ENCODE results near the gene ANKS1B. TPM values are rescaled to one million over a fixed set of nuclear protein-coding genes. Genes with fewer than 3 reads are reported as not detected.

Gene ANKS1B
- total RNA-seq, 4 donors from 2014 or later, result 34.5 to 81.9 (median 71.1) TPM

- no peak for DNase-seq
- no peaks in the 10 kb centered on the region for H3K4me1 ChIP-seq
- no peaks in the 10 kb centered on the region for H3K36me3 ChIP-seq
- H3K27me3 ChIP-seq, result no peaks in the 10 kb centered on the region
- no peaks in the 10 kb centered on the region for H3K9me3 ChIP-seq
- 90 to 97% methylated on average over 2 of the region's 2 CpGs for WGBS, 2 donors
- TF ChIP-seq POLR2A (IDR thresholded peaks at IDR 0.05) (no peak), CTCF (IDR thresholded peaks at IDR 0.05) (no peak)
- H3K4me3 ChIP-seq (replicated peaks in 1 of 3), result no peak overlapping the region
- H3K27ac ChIP-seq, result no peak overlapping the region
- intact Hi-C loops (cut with DNase I), result no loop called here
These were observed 410.8 kb downstream of the ANKS1B start for GRCh38 chr12:99573980-99574379.

GRCh38 chr12:99567072-99567471 is 417.7 kb downstream of the ANKS1B start:
- TF ChIP-seq POLR2A (IDR thresholded peaks at IDR 0.05) (no peak), CTCF (IDR thresholded peaks at IDR 0.05) (no peak)
- no peak for DNase-seq
- 87% methylated on average over 2 of the region's 2 CpGs for WGBS, 2 donors
- intact Hi-C loops (cut with DNase I), result no loop called here
- H3K27ac ChIP-seq, result no peak overlapping the region
- H3K27me3 ChIP-seq, result no peaks in the 10 kb centered on the region
- no peak overlapping the region for H3K4me3 ChIP-seq (replicated peaks in 1 of 3)
- H3K4me1 ChIP-seq, result no peaks in the 10 kb centered on the region
- no peaks in the 10 kb centered on the region for H3K36me3 ChIP-seq
- H3K9me3 ChIP-seq, result no peaks in the 10 kb centered on the region

GRCh38 chr12:99558109-99558508 is 426.6 kb downstream of the ANKS1B start:
- intact Hi-C loops (cut with DNase I), result no loop called here
- H3K4me1 ChIP-seq, result no peaks in the 10 kb centered on the region
- H3K27ac ChIP-seq, result no peak overlapping the region
- TF ChIP-seq POLR2A (IDR thresholded peaks at IDR 0.05) (no peak), CTCF (IDR thresholded peaks at IDR 0.05) (no peak)
- H3K27me3 ChIP-seq, result no peaks in the 10 kb centered on the region
- DNase-seq, result no peak
- WGBS, 2 donors, result 94 to 100% methylated on average over 3 to 7 of the region's 7 CpGs
- H3K36me3 ChIP-seq, result no peaks in the 10 kb centered on the region
- H3K9me3 ChIP-seq, result no peaks in the 10 kb centered on the region
- H3K4me3 ChIP-seq (replicated peaks in 1 of 3), result no peak overlapping the region

- 75 to 91% methylated on average over 3 of the region's 3 CpGs for WGBS, 2 donors
- H3K4me3 ChIP-seq (replicated peaks in 1 of 3), result no peak overlapping the region
- H3K27me3 ChIP-seq, result no peaks in the 10 kb centered on the region
- no peak overlapping the region for H3K27ac ChIP-seq
- no peak for DNase-seq
- H3K36me3 ChIP-seq, result no peaks in the 10 kb centered on the region
- H3K9me3 ChIP-seq, result no peaks in the 10 kb centered on the region
- no peak for TF ChIP-seq CTCF (IDR thresholded peaks at IDR 0.05)
- TF ChIP-seq POLR2A (IDR thresholded peaks at IDR 0.05), result no peak
- intact Hi-C loops (cut with DNase I), result no loop called here
- H3K4me1 ChIP-seq, result no peaks in the 10 kb centered on the region
These were observed 431.3 kb downstream of the ANKS1B start for GRCh38 chr12:99553461-99553860.

GRCh38 chr12:99552022-99552421 is 432.7 kb downstream of the ANKS1B start:
- DNase-seq, result no peak
- WGBS, 2 donors, result 88 to 92% methylated on average over 1 of the region's 1 CpG
- H3K9me3 ChIP-seq, result no peaks in the 10 kb centered on the region
- no peaks in the 10 kb centered on the region for H3K27me3 ChIP-seq
- H3K36me3 ChIP-seq, result no peaks in the 10 kb centered on the region
- H3K27ac ChIP-seq, result no peak overlapping the region
- no peak for TF ChIP-seq CTCF (IDR thresholded peaks at IDR 0.05)
- TF ChIP-seq POLR2A (IDR thresholded peaks at IDR 0.05), result no peak
- H3K4me1 ChIP-seq, result no peaks in the 10 kb centered on the region
- H3K4me3 ChIP-seq (replicated peaks in 1 of 3), result no peak overlapping the region
- intact Hi-C loops (cut with DNase I), result no loop called here

All from thyroid gland (tissue), 4 donors.